NCI-H2081 (cell line): ENCODE results near the gene GPR148.
A peak's percentile ranks its signal among the peaks of the same experiment; 100 is the strongest.

Source experiments
- DNase-seq, 2 experiments: peaks; one replicate each; lab custom pipeline; 2025; lab: John Stamatoyannopoulos, UW

GPR148 gene

GRCh38 chr2:130749641-130750040, 20.8 kb downstream of the GPR148 start:
- DNase-seq: no peak

- no peak for DNase-seq
Observed at GRCh38 chr2:130754811-130755210, 25.9 kb downstream of the GPR148 start.

- DNase-seq: peak in 1 of 2 experiments; percentile 35
Observed at GRCh38 chr2:130755256-130756052, 26.6 kb downstream of the GPR148 start, which contains the start of gene AMER3. Gene AMER3, plus strand, starts transcription at chr2:130755540. Its CDS starts 6,533 bp downstream, at chr2:130762073.

- peak in 1 of 2 experiments; percentile 35 for DNase-seq
Observed at GRCh38 chr2:130756053-130756873, 27.4 kb downstream of the GPR148 start.

- DNase-seq: no peak
Observed at GRCh38 chr2:130756874-130757668, 28.2 kb downstream of the GPR148 start.

GRCh38 chr2:130759906-130760753, 31.3 kb downstream of the GPR148 start:
- peak; percentile 18 to 47 for DNase-seq

GRCh38 chr2:130760754-130761751, 32.2 kb downstream of the GPR148 start:
- DNase-seq: no peak

GRCh38 chr2:130762031-130762909, 33.4 kb downstream of the GPR148 start:
- no peak for DNase-seq

- DNase-seq: no peak
Observed at GRCh38 chr2:130762910-130763385, 34.1 kb downstream of the GPR148 start.

- DNase-seq: no peak
Observed at GRCh38 chr2:130763405-130763804, 34.5 kb downstream of the GPR148 start.

- no peak for DNase-seq
Observed at GRCh38 chr2:130764035-130764820, 35.4 kb downstream of the GPR148 start.

GRCh38 chr2:130764821-130765115, 35.9 kb downstream of the GPR148 start:
- DNase-seq: no peak

GRCh38 chr2:130765464-130765863, 36.6 kb downstream of the GPR148 start:
- DNase-seq: no peak

- no peak for DNase-seq
Observed at GRCh38 chr2:130766037-130766436, 37.2 kb downstream of the GPR148 start.

- DNase-seq: no peak
Observed at GRCh38 chr2:130766711-130767407, 38.0 kb downstream of the GPR148 start.

GRCh38 chr2:130767408-130767775, 38.5 kb downstream of the GPR148 start:
- no peak for DNase-seq

GRCh38 chr2:130768191-130768855, 39.5 kb downstream of the GPR148 start:
- DNase-seq: no peak
